Activated CD8-positive, alpha-beta T cell treated with anti-CD3 and anti-CD28 coated beads, Interleukin-2, amount 10 ng/mL, durations not matched to agents 7 days and 5 days (primary cell): ENCODE measurements around the gene FGF4. TPM values are rescaled to one million over a fixed set of nuclear protein-coding genes. Genes with fewer than 3 reads are reported as not detected.

ENCODE experiments used
- ATAC-seq: fragments of 150-1000 bp; cut with Tn5 transposase; one replicate; pipeline ENCODE4 v1.10.0; 2021; ENCODE audit warnings: moderate library complexity
- CTCF ChIA-PET: fragments of 350-600 bp; sonication (Branson Sonifier 250); formaldehyde crosslinking; loops from one replicate; lab custom pipeline; 2021; ENCODE audit warnings: antibody characterized with exemption; lab: Charles Lee
- POLR2A ChIA-PET: fragments of 350-600 bp; sonication (Branson Sonifier 250); formaldehyde crosslinking; loops from one replicate; lab custom pipeline; 2021; ENCODE audit warnings: antibody characterized with exemption; lab: Charles Lee
- DNase-seq: peaks from one replicate; pipeline ENCODE4 v3.0.0-alpha.2; 2020
- H3K27ac Mint-ChIP-seq: one replicate; pipeline ENCODE4 v1.8.0; 2021; ENCODE audit warnings: mild to moderate bottlenecking, mixed read lengths
- H3K27me3 Mint-ChIP-seq: one replicate; pipeline ENCODE4 v1.8.0; 2021; ENCODE audit warnings: low read depth, mixed read lengths
- H3K36me3 Mint-ChIP-seq: one replicate; pipeline ENCODE4 v1.8.0; 2021; ENCODE audit warnings: low read depth, mixed read lengths
- H3K4me1 Mint-ChIP-seq: one replicate; pipeline ENCODE4 v1.8.0; 2021; ENCODE audit warnings: low read depth, mixed read lengths
- H3K4me3 Mint-ChIP-seq: one replicate; pipeline ENCODE4 v1.8.0; 2021; ENCODE audit warnings: mild to moderate bottlenecking, mixed read lengths
- H3K9me3 Mint-ChIP-seq: one replicate; pipeline ENCODE4 v1.8.0; 2022; ENCODE audit warnings: mixed read lengths; ENCODE audit not compliant: insufficient read depth
- total RNA-seq, 2 experiments: library from RNA; stranded (reverse); gene quantifications; one replicate each; pipeline ENCODE4 v1.2.3, GENCODE V29; 2021

The FGF4 gene
- total RNA-seq, 2 experiments from 2014 or later: not detected

DNA sequence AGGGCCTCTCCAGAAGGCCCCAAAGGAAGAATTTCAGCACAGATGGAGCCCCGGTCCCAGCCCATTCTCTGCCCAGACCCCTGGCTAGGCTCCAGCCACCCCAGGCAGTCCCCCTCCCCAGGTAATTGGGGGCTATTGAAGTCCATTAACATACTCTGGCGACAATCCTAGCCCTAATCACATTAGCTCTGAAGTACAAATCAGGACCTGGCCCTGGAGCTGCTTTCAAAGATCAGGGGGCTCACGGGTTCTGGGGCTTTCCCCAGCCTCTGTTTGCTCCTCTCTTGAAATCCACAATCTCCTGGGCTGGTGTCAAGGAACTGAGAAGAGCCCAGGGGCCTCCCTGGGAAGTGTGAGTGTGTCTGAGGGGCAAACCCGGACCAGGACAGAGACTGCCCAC lies 22.3 kb downstream of the FGF4 start:
- no peaks in the 10 kb centered on the region for H3K36me3 Mint-ChIP-seq
- no peak overlapping the region for H3K27ac Mint-ChIP-seq
- H3K4me1 Mint-ChIP-seq: no peaks in the 10 kb centered on the region
- H3K9me3 Mint-ChIP-seq: no peaks in the 10 kb centered on the region
- no peak overlapping the region for H3K4me3 Mint-ChIP-seq
- CTCF ChIA-PET: no interaction called here
- H3K27me3 Mint-ChIP-seq: no peaks in the 10 kb centered on the region
- DNase-seq (no peak), ATAC-seq (no peak)
- POLR2A ChIA-PET: interaction anchor here (0.6 kb wide), 1 partner anchor 849 kb away, joined by 5 read pairs; no protein-coding TSS in a partner anchor

- Mint-ChIP-seq H3K4me3 (no peak overlapping the region), H3K36me3 (no peaks in the 10 kb centered on the region), H3K4me1 (no peaks in the 10 kb centered on the region), H3K9me3 (no peaks in the 10 kb centered on the region), H3K27me3 (no peaks in the 10 kb centered on the region), H3K27ac (no peak overlapping the region)
- ATAC-seq (no peak), DNase-seq (no peak)
- POLR2A ChIA-PET: no interaction called here
- CTCF ChIA-PET: no interaction called here
Observed at GRCh38 chr11:69750875-69751597, 24.1 kb downstream of the FGF4 start.

GRCh38 chr11:69750108-69750850 lies 24.9 kb downstream of the FGF4 start:
- POLR2A ChIA-PET: no interaction called here
- H3K27me3 Mint-ChIP-seq: no peaks in the 10 kb centered on the region
- H3K4me1 Mint-ChIP-seq: no peaks in the 10 kb centered on the region
- no peak overlapping the region for H3K27ac Mint-ChIP-seq
- no peak for DNase-seq
- no peaks in the 10 kb centered on the region for H3K36me3 Mint-ChIP-seq
- H3K4me3 Mint-ChIP-seq: no peak overlapping the region
- no peaks in the 10 kb centered on the region for H3K9me3 Mint-ChIP-seq
- ATAC-seq: no peak
- CTCF ChIA-PET: no interaction called here

DNA sequence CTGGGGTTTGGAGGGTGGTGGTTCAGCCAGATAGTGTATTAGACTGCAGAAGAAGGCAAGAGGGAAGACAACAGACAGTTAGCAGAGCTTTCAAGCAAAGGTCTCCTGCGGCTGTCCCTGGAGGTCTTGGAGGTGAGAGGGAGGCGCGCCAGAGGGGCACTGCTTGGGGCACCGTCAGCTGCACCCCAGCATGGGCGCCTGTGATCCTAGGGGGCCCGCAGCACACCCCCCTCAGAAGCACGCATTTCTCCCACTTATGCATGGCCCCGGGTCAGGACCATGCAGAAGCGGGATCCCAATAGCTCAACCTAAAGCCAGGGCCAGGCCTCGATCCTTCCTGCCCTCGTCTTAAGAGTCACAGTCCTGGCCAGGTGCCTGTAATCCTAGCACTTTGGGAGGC lies 26.5 kb downstream of the FGF4 start:
- CTCF ChIA-PET: no interaction called here
- Mint-ChIP-seq H3K9me3 (no peaks in the 10 kb centered on the region), H3K4me1 (no peaks in the 10 kb centered on the region), H3K27ac (no peak overlapping the region), H3K4me3 (no peak overlapping the region), H3K36me3 (no peaks in the 10 kb centered on the region), H3K27me3 (no peaks in the 10 kb centered on the region)
- DNase-seq (no peak), ATAC-seq (no peak)
- POLR2A ChIA-PET: no interaction called here

DNA sequence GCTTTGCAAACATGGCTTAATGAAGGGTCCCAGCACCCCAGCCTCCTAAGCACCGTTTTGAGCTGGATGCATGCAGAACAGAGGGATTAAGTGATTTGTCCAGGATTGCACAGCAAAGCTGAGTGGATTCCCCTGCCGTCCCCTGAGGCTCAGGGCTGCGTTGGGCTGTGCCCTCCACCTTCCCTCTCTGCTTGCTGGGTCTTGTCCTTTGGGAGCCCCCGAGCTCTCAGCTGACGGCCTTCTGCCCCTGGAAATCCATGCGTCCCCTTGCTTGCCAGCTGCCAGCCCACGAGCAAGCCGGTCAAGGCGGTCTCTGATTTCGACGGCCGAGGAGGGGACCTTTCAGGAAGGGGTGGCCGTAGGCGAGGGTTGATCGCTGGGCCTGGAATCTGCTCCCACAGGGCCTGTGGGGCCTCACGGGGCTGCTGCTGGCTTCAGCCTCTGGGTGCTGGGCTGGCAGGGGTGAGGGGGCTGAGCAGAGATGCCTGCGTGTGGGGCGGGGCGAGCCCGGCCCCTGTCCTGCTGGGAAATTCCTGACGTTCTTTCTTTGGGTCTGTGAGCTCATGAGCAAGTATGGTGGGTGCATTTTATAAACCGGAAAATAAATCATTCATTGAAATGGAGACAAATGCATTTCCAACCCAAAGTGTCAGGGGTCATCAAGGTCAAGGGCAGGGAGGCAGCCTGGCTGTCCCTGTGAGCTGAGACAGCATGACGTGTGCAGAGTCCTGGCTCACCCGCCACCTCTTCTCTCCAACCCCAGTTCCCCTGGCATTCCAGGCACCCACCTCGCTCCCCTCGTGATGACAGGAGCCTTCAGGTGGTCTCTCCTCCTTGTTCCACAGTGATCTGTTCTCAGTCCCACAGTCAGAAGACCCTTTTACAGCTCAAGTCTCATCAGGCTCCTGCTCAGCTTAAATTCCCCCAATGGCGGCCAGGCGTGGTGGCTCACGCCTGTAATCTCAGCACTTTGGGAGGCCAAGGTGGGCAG lies 28.1 kb downstream of the FGF4 start:
- Mint-ChIP-seq H3K27ac (no peak overlapping the region), H3K9me3 (no peaks in the 10 kb centered on the region), H3K4me3 (no peak overlapping the region), H3K36me3 (no peaks in the 10 kb centered on the region), H3K27me3 (no peaks in the 10 kb centered on the region), H3K4me1 (no peaks in the 10 kb centered on the region)
- no peak for DNase-seq
- no peak for ATAC-seq
- ChIA-PET POLR2A (interaction anchor here (0.6 kb wide), 1 partner anchor 800 kb away, joined by 3 read pairs; no protein-coding TSS in a partner anchor), CTCF (no interaction called here)

- CTCF ChIA-PET: no interaction called here
- ATAC-seq (no peak), DNase-seq (no peak)
- Mint-ChIP-seq H3K36me3 (no peaks in the 10 kb centered on the region), H3K27ac (no peak overlapping the region), H3K27me3 (no peaks in the 10 kb centered on the region), H3K9me3 (no peaks in the 10 kb centered on the region), H3K4me1 (no peaks in the 10 kb centered on the region), H3K4me3 (no peak overlapping the region)
- POLR2A ChIA-PET: no interaction called here
Observed at GRCh38 chr11:69746140-69746539, 29.0 kb downstream of the FGF4 start.

- no peaks in the 10 kb centered on the region for H3K27me3 Mint-ChIP-seq
- no peaks in the 10 kb centered on the region for H3K36me3 Mint-ChIP-seq
- ChIA-PET CTCF (no interaction called here), POLR2A (no interaction called here)
- ATAC-seq (no peak), DNase-seq (no peak)
- H3K4me3 Mint-ChIP-seq: no peak overlapping the region
- no peaks in the 10 kb centered on the region for H3K9me3 Mint-ChIP-seq
- H3K27ac Mint-ChIP-seq: no peak overlapping the region
- no peaks in the 10 kb centered on the region for H3K4me1 Mint-ChIP-seq
Observed at GRCh38 chr11:69745201-69745600, 29.9 kb downstream of the FGF4 start.

- no peak overlapping the region for H3K27ac Mint-ChIP-seq
- DNase-seq: no peak
- no peak for ATAC-seq
- POLR2A ChIA-PET: no interaction called here
- no peaks in the 10 kb centered on the region for H3K4me1 Mint-ChIP-seq
- H3K9me3 Mint-ChIP-seq: no peaks in the 10 kb centered on the region
- no peaks in the 10 kb centered on the region for H3K36me3 Mint-ChIP-seq
- H3K4me3 Mint-ChIP-seq: no peak overlapping the region
- H3K27me3 Mint-ChIP-seq: no peaks in the 10 kb centered on the region
- CTCF ChIA-PET: no interaction called here
Observed at GRCh38 chr11:69744435-69744834, 30.7 kb downstream of the FGF4 start.

GRCh38 chr11:69734841-69735240 lies 40.3 kb downstream of the FGF4 start:
- no peak overlapping the region for H3K4me3 Mint-ChIP-seq
- ATAC-seq: no peak
- H3K9me3 Mint-ChIP-seq: no peaks in the 10 kb centered on the region
- no peak overlapping the region for H3K27ac Mint-ChIP-seq
- POLR2A ChIA-PET: no interaction called here
- CTCF ChIA-PET: no interaction called here
- no peaks in the 10 kb centered on the region for H3K4me1 Mint-ChIP-seq
- H3K27me3 Mint-ChIP-seq: peaks cover 5% of the 10 kb centered on the region
- no peak for DNase-seq
- H3K36me3 Mint-ChIP-seq: no peaks in the 10 kb centered on the region

GRCh38 chr11:69734367-69734766 lies 40.8 kb downstream of the FGF4 start:
- no peak for ATAC-seq
- POLR2A ChIA-PET: no interaction called here

GRCh38 chr11:69732910-69733309 lies 42.2 kb downstream of the FGF4 start:
- H3K4me3 Mint-ChIP-seq: no peak overlapping the region
- H3K36me3 Mint-ChIP-seq: no peaks in the 10 kb centered on the region
- ChIA-PET CTCF (no interaction called here), POLR2A (no interaction called here)
- ATAC-seq (no peak), DNase-seq (no peak)
- no peaks in the 10 kb centered on the region for H3K9me3 Mint-ChIP-seq
- H3K27me3 Mint-ChIP-seq: peaks cover 5% of the 10 kb centered on the region
- no peaks in the 10 kb centered on the region for H3K4me1 Mint-ChIP-seq
- H3K27ac Mint-ChIP-seq: no peak overlapping the region

More at GRCh38 chr11:69734367-69734766, 40.8 kb downstream of the FGF4 start:
- Mint-ChIP-seq H3K4me3 (no peak overlapping the region), H3K27ac (no peak overlapping the region), H3K27me3 (peaks cover 5% of the 10 kb centered on the region), H3K9me3 (no peaks in the 10 kb centered on the region), H3K36me3 (no peaks in the 10 kb centered on the region), H3K4me1 (no peaks in the 10 kb centered on the region)
- no peak for DNase-seq
- CTCF ChIA-PET: no interaction called here
